CD4-positive, alpha-beta T cell treated with Interleukin-21 for 1 hour (primary cell): Measurements from ENCODE around the gene PRDM16.

Experiments
- DNase-seq: peaks from one replicate; pipeline ENCODE4 v3.0.0-alpha.2; 2020

The PRDM16 gene

DNA sequence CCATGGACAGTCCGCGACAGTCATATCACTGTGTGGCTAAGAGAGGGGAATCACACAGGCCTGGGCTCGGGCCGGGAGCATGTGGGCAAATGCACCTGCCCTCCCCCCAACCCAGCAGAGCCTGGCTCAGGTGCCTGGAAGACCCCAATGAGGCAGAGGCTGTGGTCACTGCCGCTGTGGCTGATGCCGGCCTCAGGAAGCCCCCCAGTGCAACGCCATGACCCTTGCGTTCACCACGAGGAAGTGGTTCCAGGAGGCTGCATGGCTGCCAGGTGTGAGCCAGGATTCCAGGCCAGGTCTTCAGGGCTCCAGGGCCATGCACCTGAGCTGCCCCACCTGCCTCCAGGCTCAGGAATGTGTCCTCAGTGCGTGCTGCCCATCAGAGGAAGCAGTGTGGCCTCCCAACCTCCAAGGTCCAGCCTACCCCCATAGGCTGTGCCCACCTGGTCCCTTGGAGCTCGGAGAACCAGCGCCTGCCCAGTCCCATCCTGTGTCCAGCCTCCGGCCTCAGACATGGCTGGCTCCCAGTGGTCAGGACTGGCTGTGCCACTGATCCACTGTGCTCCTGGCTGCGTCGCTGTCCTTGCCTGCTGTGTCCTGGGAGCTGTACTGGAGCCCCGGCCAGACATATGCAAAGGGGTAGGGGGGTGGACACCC lies 393.5 kb downstream of the PRDM16 start:
- DNase-seq: no peak

DNA sequence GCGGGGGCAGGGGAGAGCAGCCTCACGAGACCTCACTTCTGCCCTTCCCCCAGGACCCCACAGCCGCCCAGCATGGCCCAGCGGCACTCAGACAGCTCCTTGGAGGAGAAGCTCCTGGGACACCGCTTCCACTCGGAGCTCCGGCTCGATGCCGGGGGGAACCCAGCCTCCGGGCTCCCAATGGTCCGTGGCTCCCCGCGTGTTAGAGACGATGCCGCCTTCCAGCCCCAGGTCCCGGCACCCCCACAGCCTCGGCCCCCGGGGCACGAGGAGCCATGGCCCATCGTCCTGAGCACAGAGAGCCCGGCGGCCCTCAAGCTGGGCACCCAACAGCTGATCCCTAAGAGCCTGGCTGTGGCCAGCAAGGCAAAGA lies 394.0 kb downstream of the PRDM16 start:
- no peak for DNase-seq

DNA sequence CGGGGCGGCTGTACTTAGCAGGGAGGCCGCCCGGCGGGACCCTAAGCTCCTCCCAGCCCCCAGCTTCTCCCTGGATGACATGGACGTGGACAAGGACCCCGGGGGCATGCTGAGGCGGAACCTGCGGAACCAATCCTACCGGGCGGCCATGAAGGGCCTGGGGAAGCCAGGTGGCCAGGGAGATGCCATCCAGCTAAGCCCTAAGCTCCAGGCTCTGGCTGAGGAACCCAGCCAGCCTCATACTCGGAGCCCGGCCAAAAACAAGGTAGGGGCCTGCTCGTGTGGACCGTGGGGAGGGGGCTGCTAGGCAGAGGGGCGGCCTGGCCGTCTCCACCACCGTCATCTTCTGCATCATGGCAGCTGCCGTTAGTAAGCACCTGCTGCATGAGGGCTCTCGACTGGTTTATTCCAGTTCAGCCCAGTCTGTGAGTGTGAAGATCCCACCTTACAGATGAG lies 394.4 kb downstream of the PRDM16 start:
- DNase-seq: no peak

DNA sequence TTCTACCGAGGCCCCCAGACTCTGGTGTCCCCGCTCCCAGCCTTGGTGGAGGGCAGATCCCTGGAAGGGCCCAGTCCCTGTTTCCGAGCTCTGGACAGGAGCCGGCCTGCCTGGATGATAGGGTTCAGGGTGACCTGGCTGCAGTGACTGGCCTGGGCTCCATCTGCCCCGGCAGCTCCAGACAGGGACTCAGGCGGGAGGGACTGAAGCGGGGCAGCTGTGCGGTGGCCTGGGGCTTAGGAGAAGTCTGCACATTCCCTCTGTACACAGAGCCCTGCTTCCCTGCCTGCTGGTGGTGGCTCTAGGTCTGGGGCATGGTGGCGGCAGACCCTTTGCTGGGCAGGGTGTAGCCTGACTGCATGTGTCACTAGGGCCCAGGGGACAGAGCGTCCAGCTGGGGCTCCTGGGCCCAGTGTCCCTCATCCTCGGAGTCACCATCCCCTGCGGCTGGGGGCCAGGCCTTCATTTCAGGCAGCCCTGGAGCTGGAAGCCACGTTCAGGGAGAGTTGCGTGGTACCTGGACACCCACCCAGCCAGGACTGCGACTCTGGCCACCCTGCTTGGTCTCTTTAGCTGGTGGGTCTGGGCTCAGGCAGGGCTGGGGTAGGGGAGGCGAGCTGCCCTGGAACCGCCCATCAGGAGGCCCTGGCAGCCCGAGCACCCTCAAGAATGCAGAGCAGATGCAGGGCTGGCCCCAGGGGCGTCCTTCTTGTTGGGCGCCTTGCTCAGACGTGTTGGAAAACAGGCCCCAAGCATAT lies 395.1 kb downstream of the PRDM16 start:
- no peak for DNase-seq

DNA sequence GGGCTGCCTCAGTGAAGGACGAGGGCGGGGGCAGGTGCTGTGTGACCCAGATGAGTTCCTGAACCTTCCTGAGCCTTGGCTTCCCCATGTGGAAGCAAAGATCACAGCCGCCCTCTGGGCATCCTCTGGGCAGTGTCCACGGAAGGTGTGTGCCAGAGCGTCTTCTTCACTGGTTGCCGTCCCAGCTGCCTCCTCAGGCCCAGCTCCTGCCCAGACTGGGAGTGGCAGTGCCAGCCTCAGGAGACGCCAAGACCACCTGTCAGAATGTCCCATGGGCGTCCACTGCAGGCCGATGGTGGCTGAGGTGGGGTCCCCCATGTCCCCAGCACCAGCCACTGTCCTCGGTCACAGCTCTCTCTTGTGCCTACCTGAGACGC lies 395.6 kb downstream of the PRDM16 start:
- DNase-seq: no peak

DNA sequence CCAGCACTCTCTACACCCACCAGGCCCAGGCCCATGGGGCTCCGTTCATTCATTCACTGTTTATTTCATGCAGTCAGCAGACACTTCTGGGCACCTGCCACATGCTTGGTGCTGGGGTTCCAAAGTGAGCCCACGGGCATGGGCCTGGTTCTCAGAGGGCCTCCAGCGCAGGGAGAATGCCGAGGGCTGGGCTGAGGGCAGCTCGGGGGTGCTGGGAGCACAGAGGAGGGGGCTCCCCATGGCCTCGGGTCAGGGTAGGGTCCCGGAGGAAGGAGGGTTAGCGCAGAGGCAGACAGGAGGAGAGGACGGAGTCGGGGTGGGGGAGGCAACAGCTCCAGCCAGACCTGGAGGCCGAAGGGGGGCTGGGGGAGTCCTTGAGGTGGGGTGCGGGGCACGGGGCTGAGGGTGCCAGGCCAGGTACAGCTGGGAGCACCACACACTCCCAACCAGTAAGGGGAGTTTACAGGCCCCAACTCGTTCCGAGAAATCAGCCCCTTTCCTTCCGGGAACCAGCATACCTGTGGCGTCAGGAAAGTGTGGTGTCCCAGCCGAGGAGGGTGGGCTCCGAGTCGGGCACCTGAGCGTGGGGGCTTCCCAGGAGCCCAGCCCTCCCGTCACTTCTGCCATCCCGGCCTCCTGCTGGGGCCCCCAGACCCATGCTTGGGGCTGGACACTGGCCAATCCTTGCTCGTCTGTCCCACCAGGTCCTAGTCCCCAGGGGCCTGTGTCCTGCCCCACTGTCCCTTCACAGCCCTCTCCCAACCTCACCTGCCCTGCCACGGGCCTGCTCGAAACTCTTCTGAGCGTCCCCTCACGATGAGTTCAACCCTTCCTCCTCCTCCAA lies 396.3 kb downstream of the PRDM16 start:
- no peak for DNase-seq

DNA sequence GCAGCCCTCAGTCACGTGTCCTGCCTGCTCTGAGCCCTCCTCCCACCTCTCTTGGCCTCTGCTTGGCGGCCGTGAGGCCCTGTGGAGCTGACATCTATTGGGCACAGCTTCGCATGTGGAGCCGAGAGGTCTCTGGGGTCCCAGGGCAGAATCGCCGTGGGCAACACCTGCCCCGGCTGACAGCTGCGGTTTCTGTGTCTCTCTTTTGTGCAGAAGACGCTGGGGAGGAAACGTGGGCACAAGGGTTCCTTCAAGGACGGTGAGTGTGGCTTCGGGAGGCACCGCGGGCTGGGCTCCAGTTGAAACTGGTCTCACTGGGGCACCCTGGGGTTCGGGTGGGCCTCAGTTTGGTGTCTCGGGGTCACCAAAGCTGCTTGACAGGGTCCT lies 396.9 kb downstream of the PRDM16 start:
- DNase-seq: no peak

DNA sequence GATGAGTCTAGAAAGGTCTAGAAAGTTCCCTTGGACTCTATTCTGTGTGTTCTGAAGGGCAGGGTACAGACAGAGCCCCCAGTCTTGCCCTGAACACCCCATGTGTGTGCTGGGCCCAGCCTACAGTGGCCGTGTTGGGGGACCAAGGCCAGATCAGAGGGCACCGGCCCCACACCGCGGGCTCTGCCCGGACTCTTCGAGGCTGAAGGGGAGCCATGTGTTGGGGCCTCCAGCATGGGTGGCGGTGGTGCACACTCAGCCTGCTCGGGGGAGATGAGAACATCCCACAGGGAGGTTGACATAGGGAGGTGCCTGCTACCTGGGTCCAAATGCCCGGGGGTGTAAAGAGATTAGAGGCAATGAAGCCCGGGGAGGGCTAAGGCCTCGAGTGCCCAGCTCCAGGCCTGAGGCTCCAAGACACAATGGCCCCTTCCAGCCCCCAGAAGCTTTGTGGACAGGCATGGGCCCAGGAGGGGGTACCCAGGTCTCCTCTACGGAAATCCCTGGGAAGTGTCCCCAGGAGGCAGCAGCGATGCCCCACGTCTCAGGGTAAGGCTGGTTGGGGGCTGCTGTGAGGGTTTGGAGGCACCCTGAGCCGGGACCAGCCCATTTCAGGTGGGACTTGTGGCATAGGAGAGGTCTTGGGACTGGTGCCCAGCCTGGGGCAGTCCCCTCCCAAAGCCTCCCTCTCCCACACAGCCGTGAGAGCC lies 397.5 kb downstream of the PRDM16 start:
- DNase-seq: no peak

DNA sequence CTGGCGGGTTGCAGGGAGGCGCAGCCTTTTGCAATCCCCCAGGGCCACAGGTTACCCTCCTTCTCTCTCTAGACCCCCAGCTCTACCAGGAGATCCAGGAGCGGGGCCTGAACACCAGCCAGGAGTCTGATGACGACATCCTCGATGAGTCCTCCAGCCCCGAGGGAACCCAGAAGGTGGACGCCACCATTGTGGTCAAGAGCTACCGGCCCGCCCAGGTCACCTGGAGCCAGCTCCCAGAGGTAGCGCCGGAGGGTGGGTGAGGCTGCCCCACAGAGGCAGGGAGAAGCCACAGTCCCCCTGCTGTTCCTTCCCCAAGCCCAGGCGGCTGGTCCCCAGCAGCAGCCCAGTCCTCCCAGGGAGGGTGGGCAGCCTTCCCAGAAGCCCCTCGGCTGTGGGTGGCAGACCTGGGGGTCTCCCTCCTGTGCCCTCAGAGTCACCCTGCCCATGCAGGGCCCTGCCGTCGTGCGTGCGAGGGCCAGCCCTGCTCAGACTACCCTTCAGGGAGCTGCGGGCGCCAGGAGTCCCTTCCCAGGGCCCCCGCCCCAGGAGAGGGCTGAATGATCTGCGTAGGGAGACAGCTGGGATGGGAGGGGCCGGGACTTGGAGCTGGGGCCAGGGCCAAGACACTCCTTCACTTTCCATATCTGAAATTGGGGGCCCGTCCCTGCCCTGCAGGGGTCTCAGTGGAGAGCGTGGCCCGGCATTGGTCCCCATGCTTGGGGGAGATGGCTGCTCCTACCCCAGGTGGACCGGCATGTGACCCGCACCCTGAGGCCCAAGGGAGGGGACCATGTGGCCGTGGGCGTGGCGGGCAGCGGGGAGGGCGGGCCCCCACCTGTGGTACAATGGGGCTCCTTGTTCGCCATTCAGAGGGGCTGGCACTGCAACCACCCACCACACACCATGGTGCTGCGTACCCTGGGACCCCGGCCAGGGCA lies 398.4 kb downstream of the PRDM16 start:
- DNase-seq: no peak

DNA sequence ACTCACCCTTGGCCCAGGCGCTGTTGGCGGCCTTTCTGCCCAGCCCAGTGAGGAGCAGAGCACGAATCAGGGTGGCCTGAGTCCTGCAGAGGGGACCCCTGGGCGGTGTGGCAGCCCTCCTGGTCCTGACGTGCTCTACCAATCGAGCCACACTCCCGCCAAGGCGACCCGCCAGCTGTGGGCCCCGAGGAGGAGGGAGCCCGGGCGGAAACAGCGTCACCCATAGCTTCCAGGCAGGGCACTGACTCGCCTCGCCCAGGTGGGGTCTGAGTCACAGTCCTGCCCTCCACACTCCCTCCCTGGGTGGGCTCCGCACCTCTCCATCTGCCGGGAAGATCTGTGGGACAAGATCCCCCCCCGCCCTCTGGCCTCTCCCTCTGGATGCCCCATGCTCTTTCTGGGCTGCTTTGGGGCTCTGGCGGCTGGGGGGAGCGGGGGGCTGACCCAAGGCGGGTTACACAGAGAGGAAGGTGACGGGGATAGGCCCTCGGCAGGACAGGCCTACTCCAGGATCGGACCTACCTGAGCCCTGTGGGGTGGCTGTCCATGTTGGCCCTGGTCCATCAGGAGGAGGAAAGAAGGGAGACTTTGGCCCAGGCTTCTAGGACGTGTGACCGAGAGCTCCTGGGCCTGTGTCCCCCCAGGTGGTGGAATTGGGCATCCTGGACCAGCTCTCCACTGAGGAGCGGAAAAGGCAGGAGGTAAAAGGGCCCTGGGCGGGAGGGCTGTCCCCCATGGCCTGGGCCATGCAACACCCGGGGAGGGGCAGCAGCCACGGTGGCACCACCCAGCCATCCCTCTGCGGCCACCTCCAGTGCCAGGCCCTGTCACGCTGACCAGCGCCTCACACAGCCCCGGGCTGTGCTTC lies 399.5 kb downstream of the PRDM16 start:
- DNase-seq: no peak

DNA sequence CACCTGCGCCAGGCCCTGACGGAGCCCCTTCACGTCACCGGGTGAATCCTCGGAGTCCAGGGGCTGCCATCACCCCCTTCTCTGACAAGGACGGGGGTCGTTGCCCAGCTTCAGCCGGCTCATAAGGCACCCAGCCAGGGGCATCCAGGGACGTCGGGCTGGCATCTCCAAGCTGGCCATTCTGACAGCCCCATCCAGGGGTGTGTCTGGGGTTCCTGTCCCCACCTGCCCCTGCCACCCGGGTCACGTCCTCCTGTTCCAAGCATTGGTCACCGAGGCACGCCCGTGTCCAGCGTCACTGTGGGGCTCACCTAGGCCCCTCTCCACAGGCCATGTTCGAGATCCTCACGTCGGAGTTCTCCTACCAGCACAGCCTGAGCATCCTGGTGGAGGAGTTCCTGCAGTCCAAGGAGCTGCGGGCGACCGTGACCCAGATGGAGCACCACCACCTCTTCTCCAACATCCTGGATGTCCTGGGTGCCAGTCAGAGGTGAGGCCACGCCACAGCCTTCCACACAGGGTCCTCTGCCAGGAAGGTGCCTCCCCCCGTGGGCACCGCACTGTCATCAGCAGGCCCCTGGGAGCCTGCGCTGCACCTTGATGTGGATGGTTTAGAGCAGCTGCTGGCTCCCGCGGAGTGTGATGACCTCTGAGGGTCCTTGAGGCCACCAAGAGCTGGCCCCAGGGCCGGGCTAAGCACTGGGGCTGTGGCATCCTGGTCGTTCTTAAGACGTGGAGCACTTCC lies 400.3 kb downstream of the PRDM16 start:
- no peak for DNase-seq

DNA sequence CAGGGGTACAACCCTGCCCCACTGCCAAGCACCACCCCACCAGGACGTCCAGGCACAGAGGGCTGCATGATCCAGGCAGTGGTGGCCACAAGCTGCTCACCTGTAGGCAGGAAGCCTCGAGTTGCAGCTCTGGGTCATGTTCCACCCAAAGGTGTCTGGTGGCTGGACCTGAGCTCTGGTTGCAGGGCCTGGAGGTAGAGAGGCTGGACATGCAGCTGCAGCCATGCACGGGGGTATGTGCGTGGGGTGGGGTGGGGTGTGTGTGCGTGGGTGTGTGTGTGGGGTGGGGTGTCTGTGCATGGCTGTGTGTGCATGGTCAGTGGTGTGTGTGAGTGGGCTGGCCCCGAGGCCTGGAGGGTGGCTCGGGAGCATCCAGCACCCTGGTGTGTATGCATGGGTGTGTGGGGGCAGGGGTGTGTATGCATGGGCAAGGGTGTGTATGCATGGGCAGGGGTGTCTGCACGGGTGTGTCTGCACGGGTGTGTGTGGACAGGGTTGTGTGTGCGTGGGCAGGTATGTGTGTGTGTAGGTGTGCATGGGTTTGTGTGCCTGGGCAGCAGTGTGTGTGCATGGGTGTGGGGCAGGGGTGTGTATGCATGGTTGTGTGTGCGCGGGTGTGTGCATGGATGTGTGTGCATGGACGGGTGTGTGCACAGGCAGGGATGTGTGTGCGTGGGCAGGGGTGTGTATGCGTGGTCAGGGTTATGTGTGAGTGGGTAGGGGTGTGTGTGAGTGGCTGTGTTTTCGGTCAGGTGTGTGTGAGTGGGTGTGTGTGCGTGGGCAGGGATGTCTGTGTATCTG lies 401.0 kb downstream of the PRDM16 start:
- DNase-seq: no peak

DNA sequence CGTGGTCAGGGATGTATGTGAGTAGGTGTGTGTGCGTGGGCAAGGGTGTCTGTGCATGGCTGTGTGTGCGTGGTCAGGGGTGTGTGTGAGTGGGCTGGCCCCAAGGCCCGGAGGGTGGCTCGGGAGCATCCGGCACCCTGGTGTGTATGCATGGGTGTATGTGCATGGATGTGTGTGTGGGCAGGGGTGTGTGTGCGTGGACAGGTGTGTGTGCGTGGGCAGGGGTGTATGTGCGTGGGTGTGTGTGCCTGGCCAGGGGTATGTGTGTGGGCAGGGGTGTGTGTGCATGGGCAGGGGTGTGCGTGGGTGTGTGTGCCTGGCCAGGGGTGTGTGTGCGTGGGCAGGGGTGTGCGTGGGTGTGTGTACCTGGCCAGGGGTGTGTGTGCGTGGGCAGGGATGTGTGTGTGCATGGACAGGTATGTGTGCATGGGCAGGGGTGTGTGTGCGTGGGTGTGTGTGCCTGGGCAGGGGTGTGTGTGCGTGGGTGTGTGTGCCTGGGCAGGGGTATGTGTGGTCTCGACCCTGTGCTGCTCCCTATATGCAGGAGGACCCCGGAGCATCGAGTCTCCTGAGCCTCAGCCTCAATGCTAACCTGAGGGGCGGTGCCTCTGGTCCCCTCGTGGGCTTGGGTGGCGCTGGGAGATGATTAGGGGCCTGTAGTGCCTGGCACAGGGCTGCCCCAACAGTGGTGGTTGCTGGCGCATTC lies 401.8 kb downstream of the PRDM16 start:
- DNase-seq: no peak

DNA sequence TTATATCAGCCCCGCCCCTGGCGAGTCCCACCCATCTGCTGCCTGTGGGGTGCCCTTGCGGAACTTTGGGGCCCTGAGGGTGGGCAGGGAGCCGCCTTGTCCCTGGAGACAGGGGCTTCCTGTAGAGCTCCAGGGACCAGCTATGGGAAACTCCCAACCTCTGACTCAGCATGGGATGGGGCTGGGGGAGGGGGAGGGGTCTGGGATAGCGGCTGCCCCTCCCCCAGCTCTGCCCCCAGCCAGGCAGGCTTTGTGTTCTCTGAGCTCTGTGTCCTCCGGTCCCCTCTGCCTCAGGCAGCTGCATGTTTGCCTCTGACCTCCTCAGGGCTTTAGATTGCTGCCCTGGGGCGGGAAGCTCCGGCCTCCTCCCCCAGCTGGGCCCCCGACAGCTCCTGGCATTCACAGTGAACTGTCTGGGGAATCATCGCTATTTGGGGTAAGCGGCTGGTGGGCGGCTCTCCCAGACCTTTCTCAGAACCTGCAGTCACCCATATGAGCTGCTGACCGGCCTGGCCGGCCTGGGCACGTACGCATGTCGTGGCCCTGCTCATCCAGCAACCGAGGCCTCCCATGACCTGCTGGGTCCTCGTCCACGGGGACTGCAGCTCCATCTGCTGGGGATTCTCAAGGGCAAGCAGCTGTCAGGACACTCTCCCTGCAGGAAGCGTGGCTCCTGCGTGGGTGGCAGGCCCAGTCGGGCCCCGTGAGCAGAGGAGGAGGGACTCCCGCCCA lies 402.5 kb downstream of the PRDM16 start:
- DNase-seq: no peak

DNA sequence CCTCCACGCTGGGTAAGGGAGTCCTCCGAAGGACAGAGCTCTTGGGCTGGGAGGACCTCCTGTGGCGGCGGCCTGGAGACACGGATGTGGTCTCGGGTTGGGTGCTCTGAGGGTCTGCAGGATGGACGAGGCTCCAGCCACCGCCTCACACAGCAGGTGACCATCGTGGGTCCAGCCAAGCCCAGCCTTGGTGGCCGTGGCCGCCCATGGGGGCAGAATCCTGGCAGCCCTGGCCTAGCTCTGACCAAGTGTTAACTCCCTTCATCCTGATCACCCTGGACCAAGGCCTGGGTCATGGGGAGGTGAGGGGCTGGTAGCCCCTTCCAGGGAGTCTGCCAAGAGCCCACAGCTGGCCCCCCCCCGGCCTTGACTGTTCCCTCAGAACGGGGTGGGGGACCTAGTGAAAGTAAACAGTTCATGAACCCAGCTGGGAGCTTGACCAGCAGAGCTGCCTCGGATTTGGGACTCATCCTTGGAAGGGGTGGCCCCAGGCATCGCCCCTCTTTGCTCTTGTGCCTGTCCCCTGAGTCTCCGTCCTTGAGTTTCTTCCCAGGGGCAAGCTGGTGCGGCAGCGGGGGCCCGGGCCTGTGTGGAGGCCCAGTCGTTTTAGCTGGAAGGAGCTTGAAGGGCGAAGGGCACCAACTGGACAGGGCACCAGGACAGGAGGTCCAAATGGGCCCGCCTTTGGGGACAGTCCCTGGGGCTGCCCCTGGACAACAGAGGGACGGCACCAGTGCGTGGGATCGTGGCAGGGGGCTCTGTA lies 403.3 kb downstream of the PRDM16 start:
- no peak for DNase-seq

DNA sequence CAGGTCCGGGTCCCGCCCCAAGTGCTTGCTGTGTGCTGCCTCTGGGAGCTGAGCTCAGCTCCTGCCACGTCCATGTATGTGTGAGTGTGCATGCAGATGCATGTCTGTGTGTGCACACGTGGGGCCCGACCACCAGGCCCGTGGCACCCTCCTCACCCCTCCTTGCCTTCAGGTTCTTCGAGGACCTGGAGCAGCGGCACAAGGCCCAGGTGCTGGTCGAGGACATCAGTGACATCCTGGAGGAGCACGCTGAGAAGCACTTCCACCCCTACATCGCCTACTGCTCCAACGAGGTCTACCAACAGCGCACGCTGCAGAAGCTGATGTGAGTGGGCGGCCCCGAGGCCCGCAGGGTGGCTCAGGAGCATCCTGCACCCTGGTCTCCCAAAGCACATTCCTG lies 403.9 kb downstream of the PRDM16 start:
- DNase-seq: no peak

DNA sequence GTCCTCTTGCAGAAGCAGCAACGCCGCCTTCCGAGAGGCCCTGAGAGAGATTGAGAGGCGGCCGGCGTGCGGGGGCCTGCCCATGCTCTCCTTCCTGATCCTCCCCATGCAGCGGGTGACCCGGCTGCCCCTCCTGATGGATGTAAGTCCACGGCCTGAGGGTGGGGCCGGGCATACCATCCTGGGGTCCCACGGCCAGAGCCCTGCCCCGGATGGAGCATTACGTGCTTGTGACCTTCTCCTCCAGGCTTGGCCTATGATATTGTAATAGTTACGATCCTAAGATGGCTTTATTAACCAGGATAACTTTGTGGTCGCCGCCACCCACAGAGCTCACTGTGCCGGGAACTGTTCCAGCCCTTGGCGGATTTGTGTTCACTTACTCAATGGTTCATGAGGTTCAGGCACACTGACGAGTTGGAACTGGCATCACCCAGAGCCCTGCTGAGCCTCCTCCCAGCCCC lies 404.4 kb downstream of the PRDM16 start:
- no peak for DNase-seq
